RPMI7951 (cell line): ENCODE measurements around the gene BNIP3. TPM values are rescaled to one million over a fixed set of nuclear protein-coding genes. Genes with fewer than 3 reads are reported as not detected.
"Not testable (repeated sequence)": the region's sequence is repeated elsewhere in the genome, so short reads cannot be mapped to it uniquely, and the experiment has no call there.

Source experiments
- DNase-seq: peaks from one replicate; pipeline ENCODE4 v3.0.0-alpha.2; 2012; ENCODE audit warnings: low read depth
- total RNA-seq: library from RNA; depleted of rRNA; stranded (reverse); fragments of >200 nt; shearing (Covaris generic); gene quantifications from 2 replicates; pipeline ENCODE4 v1.2.3, GENCODE V29; 2014; rRNA removed

Gene BNIP3
- total RNA-seq, 1 experiment from 2014 or later, result 314 TPM

DNA sequence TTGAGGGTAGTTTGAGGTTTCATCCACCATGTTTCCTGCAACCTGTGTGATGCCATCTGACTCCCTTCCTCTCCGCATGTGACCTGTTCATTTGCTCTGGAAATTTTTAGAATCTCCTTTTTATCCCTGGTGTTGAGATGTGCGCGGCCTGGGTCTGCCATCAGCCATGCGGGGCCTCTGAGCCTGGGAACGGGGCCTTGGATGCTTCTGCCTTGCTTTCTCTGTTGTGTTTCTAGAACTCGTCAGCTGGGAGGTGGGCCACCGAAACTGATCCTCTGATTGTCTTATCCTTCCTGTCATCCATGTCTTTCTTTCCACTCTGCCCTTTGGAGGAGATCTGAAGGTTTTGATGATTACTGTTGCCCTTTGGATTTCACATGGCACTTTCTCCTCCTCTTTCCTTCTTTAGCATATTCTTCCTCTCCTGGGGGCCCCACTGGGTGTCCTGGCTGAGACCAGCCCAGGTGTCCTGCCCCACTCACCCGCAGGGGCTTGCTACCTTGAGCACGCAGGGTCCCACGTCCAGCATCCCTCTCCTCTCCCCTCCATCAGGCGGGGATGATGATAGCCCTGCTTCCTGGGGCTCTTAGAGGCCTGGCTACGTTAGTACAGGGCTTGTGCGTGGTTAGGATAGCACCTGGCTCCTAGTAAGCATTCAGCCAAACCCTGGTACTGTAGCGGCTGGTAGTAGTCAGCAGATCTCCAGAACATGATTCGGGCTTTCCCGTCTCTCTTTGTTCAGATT lies 51.0 kb downstream of the BNIP3 start:
- DNase-seq, result no peak

DNA sequence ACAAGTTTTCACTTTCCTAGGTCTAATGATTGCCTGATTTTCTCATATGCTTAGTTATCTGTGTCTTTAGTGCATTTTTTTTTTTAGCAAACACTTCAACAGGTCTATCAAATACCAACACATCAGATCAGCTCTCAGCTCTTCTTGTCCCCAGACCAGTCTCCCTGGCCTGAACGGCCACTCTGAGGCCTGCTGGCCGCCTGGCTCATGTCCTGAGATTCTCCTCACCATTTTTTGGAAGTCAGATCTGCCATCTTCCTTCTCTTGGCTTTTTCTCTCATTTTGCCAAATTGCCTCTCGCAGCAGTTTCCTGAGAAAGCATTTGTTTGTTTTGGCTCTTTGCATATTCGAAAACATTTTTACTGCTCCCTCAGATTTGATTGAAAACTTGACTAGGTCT lies 51.6 kb downstream of the BNIP3 start:
- no peak for DNase-seq

DNA sequence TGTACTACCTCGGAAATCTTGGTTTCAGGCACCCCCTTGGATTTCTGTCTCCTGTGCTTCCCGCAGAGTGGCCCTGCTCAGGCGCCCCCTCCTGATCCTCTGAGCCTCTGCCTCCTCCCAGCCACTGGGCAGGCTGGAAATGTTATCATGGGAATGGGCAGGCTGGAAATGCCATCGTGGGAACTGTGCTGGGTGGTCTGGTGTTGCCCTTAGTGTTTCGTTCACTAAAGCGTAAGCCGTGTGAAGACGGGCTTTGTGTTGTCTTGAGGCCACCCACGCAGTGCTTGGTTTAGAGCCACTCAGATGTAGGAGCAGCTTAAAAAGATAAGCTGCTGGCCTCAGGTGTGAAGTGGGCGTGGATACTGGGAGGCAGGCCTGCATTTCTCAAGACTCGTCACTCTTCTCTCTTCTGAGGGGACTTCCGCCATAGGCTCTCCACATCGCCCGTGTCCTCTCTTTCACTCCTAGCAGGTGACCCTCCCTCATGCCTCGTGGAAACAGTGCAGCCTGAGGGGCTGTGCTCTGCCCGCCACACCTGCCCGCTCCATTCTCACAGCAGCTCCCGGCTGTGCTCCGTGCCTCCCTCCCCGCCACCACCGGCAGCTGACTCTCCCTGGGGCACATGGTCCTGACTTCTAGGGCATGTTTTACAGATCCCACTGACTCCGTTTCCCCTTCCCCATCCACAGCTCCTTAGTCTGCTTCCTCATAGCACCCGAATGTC lies 52.4 kb downstream of the BNIP3 start:
- DNase-seq, result no peak

DNA sequence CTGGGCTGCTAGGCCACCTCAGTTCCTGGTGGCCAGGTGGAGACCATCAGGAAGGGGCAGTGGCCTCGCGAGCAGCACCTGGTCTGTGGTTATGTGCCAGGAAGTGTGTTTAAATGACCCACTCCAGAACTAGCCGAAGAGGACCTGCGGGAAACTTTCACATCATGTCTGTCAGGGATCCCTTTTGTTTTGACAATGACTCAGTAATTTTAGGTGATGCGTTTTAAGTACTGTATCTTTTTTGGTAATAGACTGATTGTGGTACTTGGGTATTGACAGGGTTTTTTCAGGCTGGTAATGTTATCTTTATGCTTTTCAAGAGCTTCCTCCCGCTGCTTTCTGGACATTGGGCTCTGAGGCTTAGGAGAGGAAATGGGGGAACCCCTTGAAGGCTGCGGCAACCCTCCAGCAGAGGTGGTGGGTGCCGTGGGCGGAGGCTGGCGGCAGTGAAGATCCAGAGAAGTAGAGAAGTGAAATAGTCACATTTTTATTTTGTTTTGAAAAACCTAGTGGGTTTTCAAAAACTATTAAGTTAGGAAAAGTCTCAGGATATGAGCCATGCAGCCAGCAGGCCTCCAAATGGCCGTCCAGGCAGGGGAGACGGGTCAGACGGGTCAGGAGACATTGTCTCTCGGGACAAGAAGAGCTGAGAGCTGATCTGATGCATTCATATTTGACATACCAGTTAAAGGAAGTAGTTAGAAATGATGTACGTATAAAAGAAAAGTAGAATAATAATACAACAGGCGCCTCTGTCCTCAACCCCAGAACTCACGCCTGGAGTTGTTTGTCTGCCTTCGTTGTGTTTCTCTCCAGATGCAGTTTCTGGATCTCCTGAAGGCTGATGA lies 53.3 kb downstream of the BNIP3 start:
- no peak for DNase-seq

DNA sequence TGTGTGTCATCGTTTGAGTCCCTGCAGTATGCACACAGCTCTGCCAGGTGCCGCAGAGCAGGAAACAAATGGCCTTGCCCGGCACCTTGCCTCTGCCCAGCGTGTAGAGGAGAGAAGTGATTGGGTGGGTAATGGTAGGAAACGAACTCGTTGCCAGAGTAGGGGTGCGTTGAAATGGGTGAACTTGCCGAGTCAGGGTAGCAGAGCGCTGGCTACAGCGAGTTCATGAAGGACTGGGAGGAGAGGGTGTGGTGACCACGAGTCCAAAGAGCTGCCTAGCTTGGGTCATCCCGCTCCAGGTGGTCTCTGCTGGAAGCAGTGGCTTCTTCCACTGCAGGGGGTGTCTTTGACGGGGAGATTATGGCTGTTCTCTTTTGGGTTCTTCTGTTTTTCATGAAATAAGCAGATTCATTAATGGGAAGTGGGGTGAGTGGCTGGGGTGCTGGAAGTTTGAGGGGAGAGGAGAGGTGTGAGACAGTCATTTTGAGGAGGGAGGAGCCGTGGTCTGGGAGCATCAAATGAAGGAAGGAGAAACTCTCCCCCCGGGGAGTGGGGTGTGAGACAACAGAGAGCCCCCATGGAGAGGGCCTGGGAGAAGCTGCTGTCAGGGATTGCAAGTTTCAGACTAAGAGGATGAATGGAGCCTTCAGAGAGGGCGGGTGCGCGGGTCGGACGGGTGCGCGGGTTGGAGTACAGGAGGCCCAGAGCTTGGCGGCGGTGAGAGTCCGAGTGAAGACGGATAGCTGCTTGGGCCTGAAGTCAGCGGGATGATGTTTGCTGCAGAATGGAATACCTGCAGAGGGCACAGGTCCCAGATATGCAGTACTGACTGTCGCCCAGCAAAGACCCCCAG lies 54.8 kb downstream of the BNIP3 start:
- no peak for DNase-seq

DNA sequence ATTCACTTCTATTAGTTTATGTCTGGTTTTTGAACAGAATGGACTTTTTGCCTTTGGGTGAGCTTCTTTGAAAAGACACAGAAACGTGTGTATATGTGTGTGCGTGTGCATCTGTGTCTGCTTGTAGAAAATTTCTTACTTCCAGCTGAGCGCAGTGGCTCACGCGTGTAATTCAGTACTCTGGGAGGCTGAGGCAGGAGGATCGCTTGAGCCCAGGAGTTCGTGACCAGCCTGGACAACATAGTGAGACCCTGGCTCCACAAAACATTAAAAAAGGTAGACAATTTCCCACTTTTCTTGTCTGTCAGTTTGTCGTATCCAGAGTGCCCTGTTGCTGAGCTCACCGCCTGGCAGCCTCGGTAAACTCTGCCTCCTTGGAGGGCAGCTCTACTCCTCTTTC lies 55.5 kb downstream of the BNIP3 start:
- DNase-seq, result no peak

DNA sequence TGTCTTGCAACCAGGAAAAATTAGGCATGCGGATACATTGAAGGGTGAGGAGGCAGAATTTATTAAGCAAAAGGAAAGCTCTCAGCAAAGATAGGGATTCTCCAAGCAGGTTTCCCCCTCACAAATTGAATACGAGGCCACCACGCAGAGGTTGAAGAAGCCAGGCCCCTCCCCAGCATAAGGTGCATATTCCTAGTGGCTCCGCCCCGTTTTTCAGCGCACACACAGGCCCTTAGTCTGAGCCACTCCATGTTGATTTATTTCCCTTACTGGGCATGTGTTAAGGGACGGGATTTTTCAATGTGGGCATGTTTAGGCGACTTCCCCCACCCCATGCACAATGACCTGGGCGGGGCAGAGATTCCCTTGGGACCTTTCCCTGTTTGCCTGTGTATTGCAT lies 56.0 kb downstream of the BNIP3 start:
- DNase-seq, result no peak

DNA sequence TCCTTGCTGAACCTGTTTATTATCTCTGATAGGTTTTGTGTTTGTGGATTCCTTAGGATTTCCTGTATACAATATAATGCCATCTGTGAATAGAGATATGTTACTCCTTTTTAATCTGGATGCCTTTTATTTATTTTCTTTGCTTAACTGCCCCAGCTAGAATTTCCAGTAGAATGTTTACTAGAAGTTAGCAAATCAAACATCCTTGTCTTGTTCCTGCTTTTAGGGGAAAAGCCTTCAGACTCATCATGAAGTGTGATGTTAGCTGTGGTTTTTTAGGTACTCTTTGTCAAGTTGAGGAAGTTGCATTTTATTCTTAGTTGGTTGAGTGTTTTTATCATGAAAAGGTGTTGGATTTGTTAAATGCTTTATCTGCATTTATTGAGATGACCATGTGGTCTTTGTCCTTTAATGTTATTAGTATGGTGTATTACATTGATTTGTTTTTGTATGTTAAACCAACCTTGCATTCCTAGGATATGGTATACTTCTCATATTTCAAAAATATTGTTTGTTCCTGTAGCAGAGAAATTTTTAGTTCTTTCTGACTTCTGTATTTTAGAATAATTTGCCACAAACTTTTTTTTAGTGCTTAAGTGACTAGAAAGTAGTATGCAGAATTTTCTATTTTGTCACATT lies 56.6 kb downstream of the BNIP3 start:
- no peak for DNase-seq

DNA sequence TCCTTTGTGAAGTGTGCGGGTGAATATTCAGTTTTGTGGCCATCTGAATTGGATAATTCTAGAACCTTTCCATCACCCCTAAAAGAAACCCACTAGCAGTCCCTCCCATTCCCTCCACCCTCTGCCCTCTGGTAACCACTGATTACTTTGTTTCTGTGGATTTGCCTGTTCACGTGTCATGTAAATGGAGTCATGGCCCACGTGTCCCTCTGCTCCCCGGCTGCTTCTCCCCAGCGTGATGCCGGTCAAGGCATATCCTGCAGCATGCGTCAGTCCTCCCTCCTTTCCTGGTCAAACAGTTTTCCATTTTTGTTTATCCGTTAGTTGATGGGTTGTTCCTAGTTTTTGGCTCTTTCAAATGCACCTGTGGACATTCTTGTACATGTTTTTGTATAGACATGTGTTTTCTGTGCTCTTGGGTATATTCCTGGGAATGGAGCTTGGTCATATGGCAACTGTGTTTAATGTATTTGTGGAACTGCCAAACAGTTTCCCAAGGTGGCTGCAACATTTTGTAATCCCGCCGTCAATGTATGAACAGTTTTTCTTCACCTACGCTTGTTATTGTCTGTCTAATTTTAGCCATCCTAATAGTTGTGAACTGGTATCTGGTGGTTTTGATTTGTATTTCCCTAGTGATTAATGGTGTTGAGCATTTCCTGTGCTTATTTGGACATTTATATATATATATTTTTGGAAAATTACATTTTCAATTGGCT lies 58.5 kb downstream of the BNIP3 start:
- DNase-seq, result no peak

DNA sequence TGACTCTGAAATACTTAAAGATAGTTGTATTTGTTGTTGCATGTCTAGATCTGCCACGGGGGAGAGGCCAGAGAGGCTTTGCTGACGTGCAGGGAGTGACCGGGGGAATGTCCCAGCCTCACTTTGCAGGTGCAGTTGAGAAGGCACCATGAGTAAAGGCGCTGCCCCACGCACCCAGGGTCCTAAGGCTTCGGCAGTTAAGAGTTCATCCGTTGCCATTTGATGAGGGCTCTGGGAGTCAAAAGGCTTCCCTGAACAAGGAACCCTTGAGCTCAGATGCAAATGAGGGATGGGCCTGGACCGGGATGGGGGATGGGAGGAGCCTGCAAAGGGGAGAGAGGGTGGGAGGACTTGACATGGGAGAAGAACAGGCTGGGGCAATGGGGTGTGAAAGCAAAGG lies 60.5 kb downstream of the BNIP3 start:
- DNase-seq, result no peak

DNA sequence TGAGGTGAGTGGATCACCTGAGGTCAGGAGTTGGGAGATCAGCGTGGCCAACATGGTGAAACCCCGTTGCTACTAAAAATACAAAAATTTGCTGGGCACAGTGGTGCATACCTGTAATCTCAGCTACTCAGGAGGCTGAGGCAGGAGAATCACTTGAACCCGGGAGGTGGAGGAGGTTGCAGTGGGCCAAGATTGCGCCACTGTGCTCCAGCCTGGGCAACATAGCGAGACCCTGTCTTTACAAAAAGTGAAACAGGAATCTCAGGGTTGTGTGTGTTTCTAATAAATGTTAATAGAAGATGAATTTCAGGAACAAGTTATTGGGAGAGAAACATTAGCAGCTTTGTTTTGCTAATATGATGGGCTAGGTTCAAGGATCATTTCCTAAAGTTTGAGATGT lies 61.0 kb downstream of the BNIP3 start:
- no peak for DNase-seq

DNA sequence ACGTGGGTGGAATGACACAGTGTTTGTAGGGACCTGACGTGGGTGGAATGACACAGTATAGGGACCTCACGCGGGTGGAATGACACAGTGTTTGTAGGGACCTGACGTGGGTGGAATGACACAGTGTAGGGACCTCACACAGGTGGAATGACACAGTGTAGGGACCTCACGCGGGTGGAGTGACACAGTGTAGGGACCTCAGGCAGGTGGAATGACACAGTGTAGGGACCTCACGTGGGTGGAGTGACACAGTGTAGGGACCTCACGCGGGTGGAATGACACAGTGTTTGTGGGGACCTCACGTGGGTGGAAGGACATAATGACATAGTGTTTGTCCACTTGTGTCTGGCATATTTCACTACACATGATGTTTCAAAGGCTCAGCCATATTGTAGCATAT lies 61.6 kb downstream of the BNIP3 start:
- DNase-seq, result no peak

DNA sequence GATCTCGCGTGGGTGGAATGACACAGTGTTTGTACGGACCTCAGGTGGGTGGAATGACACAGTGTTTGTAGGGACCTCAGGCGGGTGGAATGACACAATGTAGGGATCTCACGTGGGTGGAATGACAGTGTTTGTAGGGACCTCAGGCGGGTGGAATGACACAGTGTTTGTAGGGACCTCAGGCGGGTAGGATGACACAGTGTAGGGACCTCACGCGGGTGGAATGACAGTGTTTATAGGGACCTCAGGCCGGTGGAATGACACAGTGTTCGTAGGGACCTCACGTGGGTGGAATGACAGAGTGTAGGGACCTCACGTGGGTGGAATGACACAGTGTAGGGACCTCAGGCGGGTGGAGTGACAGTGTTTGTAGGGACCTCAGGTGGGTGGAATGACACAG lies 62.3 kb downstream of the BNIP3 start:
- DNase-seq, result not testable (repeated sequence)

Other genes starting within 250 kb of the BNIP3 start
- 24.8 and 35.3 TPM in 2 replicates for gene PPP2R2D, start 80.9 kb downstream of the BNIP3 start, total RNA-seq
- not detected in 2 replicates for gene JAKMIP3, start 84.0 kb upstream of the BNIP3 start, total RNA-seq
- 0.88 and 1.6 TPM in 2 replicates for gene DPYSL4, start 205.0 kb upstream of the BNIP3 start, total RNA-seq